PFSK-1 (cell line): ENCODE results near the gene EARS2.

Experiments
- FOXP2 ChIP-seq: optimal IDR thresholded peaks from 2 replicates; pipeline ENCODE3; 2011; ENCODE audit warnings: borderline replicate concordance, control low read depth, inconsistent platforms; ENCODE audit not compliant: insufficient read depth; ENCODE audit errors: extremely low read length, extremely low read depth
- POLR2AphosphoS5 ChIP-seq: IDR thresholded peaks from 2 replicates; pipeline ENCODE4 v1.6.1; 2012; ENCODE audit warnings: low read depth, mild to moderate bottlenecking, control low read depth, low read length, moderate library complexity
- REST ChIP-seq, 2 experiments: IDR thresholded peaks; 2 replicates each; pipeline versions ENCODE4 v1.6.1 to v1.8.0; 2011 to 2012; ENCODE audit warnings: low read depth in 2 of 2, low read length in 2 of 2, control low read depth in 1 of 2, inconsistent platforms in 1 of 2, mild to moderate bottlenecking in 1 of 2, moderate library complexity in 1 of 2; ENCODE audit not compliant: insufficient read depth in 1 of 2
- SIN3A ChIP-seq: IDR thresholded peaks from 2 replicates; pipeline ENCODE4 v1.6.1; 2012; ENCODE audit warnings: mild to moderate bottlenecking, low read length, moderate library complexity, borderline replicate concordance; ENCODE audit not compliant: insufficient read depth
- TAF1 ChIP-seq: IDR thresholded peaks from 2 replicates; pipeline ENCODE4 v1.6.1; 2012; ENCODE audit warnings: low read length, control low read depth, borderline replicate concordance; ENCODE audit not compliant: insufficient read depth

GRCh38 chr16:23515881-23516280 lies 41.3 kb downstream of the EARS2 start:
- TF ChIP-seq TAF1, result no peak
- TF ChIP-seq POLR2AphosphoS5, result no peak
- TF ChIP-seq SIN3A, result no peak
- TF ChIP-seq REST (IDR thresholded peaks at IDR 0.05; ENCODE audit: insufficient read depth in 1 of 2, low read depth in 2 of 2, low read length in 2 of 2), result no peak
- no peak for TF ChIP-seq FOXP2
